NCI-H748 (cell line): ENCODE data around the gene KPNA4.

Experiments
- DNase-seq: peaks from one replicate; lab custom pipeline; 2025; ENCODE audit not compliant: unreplicated experiment; lab: John Stamatoyannopoulos, UW

The KPNA4 gene

GRCh38 chr3:160498202-160498601 lies 67.2 kb downstream of the KPNA4 start:
- no peak for DNase-seq

- DNase-seq: no peak
These were observed 75.2 kb downstream of the KPNA4 start for GRCh38 chr3:160490166-160490565.

DNA sequence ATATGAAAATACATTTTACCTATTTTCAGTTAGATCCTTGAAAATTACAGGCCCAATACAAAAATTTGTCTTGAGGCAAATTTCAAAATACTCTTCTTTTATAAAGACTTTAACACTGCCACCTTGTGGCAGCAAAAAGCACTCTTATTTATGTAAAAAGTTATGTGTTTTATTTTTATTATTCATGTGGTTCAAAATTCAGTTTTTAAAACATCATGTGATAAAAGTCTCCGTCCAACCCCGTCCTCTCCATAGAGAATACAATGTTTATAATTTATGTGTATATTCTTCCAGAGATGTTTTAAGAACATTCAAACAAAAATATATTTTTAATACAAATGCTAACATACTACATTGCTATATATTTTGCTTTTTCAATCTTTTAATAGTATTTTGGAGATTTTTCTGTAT lies 78.9 kb downstream of the KPNA4 start:
- DNase-seq: peak; percentile 57

DNA sequence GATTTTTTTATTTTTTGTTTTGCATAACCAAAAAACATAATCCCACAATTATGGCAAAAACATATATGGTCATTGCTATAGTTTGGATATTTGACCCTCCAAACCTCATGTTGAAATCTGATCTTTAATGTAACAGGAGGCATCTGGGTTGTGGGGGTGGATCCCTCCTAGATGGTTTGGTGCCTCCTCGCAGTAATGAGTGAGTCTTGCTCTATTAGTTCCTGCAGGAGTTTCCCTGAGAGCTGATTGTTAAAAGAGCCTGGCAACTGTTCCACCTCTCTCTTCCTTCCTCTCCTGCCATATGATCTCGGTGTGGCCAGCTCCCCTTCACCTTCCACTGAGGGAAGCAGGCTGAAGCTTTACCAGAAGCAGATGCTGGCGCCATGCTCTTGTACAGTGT lies 82.6 kb downstream of the KPNA4 start:
- DNase-seq: no peak

- DNase-seq: no peak
These were observed 83.5 kb downstream of the KPNA4 start for GRCh38 chr3:160481856-160482255.

- DNase-seq: no peak
These were observed 84.4 kb downstream of the KPNA4 start for GRCh38 chr3:160480931-160481330.

- DNase-seq: no peak
These were observed 86.0 kb downstream of the KPNA4 start for GRCh38 chr3:160479376-160479775.

GRCh38 chr3:160478338-160478737 lies 87.0 kb downstream of the KPNA4 start:
- no peak for DNase-seq

DNA sequence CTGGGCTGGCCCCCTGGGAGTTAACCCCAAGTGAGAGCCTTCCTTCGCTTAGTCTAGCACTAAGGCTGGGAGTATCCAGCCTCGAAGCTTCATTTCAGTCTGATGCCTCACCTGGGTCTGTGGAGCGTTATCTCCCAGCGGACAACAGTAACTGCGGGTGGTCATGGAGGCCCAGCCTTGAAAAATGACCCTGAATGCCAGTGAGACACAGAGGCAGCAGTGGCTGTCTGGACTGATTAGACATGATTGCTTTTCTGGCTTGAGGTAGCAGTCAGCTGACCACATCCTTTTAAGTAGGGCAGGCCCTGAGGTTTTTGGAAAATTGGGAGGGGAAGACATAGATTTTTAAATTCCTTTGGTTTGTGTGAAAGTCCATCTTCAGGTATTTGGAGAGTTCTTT lies 87.6 kb downstream of the KPNA4 start:
- no peak for DNase-seq

GRCh38 chr3:160475884-160476283 lies 89.5 kb downstream of the KPNA4 start:
- DNase-seq: no peak

- no peak for DNase-seq
These were observed 90.2 kb downstream of the KPNA4 start for GRCh38 chr3:160475153-160475552.

DNA sequence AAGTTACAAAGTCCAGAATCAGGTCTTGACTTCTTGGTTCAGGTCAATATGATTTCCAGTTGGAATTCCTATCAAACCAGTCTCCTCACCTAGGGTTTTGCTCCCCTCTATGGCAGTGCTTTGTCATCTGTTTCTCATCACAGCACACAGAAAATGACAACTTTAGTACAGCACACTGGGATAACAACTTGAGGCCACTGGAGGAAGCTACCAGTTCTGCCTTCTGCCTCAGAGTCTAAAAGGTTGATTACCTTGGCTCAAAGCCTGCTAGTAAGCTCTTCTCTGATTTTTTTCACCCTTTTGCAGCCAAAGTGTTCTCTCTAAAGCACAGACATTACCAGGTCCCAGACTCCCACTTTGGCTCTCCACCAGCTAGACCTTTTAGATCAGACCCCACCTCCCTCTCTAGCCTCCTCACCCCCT lies 90.9 kb downstream of the KPNA4 start:
- no peak for DNase-seq

DNA sequence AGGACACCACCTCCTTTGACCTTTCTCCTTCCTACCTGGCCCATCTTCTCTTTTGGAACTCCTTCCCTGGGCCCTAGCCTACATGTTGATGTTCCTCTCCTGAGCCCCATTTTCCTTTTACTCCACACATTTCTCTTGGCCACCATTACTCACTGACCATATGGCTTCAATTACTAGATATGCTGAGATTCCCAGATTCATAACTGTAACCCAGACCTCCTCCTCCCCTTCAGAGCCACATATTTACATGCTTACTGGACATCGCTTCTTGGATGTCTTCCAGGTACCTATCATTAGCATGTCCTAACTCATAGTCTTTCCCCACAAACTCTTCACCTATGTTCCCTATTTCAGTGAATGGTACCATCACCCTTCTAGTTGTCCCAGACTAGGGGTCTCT lies 91.4 kb downstream of the KPNA4 start:
- no peak for DNase-seq

DNA sequence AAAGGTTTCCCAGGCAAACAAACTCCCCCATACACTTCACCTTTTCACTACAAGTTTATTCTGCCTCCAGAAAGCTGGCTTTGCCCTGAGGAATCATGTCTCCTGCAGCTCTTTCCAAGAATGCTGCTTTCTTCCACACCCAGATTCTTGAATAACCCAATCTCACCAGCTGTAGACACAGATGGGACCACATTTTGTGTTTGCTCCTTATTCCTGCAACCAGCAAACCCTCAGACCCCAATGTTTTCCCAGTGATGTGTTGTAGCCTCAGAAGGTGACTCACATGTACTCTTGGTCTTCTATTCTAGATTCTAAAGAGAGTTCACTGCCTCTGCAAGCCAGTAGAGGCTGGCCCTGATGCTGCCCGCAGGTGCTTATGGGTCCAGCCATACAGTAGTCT lies 92.2 kb downstream of the KPNA4 start:
- no peak for DNase-seq

GRCh38 chr3:160472344-160472743 lies 93.0 kb downstream of the KPNA4 start:
- no peak for DNase-seq

DNA sequence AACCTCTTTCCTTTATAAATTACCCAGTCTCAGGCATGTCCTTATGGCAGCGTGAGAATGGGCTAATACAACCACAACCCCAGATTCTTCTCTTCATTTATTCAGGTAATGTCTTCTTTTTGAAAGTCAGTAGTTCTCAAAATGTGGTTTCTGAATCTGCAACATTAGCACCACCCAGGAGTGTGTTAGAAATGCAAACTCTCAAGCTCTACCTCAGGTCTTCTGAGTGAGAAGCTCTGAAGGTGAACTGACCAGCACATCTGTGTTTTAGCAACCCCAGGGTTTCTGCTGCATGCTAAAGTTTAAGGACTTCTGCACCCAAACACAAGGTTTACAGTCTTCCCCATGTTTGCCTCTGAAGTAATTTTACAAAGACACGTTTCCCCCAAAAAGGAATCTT lies 93.5 kb downstream of the KPNA4 start:
- DNase-seq: no peak

DNA sequence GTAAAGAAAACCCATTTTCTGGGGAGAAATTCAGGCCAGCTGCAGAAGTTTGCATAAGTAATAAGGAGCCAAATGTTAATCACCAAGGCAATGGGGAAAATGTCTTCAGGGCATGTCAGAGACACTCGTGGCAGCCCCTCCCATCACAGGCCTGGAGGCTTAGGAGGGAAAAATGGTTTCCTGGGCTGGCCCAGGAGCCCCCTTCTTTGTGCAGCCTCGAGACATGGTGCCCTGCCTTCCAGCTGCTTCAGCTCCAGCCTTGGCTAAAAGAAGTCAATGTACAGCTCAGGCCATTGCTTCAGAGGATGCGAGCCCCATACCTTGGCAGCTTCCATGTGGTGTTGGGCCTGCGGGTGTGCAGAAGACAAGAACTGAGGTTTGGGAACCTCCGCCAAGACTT lies 95.2 kb downstream of the KPNA4 start:
- no peak for DNase-seq

GRCh38 chr3:160464971-160465370 lies 100.4 kb downstream of the KPNA4 start:
- no peak for DNase-seq

DNA sequence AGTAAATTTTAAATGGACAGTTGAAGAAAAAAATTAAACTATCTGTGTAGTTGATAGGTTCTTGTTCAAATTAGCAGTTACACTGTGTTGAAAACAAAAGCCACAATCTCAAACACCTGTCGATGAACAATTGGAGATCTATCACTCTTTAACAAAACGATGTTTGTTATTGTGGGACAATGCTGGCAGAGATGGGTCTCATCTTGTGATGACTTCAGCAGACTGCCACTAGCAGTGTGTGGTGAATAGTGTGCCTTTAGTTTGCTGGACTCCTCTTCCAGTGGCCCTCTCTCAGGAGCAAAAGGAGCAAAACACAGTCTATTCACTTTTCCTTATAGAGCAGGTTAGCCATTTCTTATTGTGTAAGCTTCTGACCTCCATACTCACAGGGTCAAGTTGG lies 101.0 kb downstream of the KPNA4 start:
- no peak for DNase-seq

GRCh38 chr3:160460033-160460432 lies 105.3 kb downstream of the KPNA4 start:
- no peak for DNase-seq

DNA sequence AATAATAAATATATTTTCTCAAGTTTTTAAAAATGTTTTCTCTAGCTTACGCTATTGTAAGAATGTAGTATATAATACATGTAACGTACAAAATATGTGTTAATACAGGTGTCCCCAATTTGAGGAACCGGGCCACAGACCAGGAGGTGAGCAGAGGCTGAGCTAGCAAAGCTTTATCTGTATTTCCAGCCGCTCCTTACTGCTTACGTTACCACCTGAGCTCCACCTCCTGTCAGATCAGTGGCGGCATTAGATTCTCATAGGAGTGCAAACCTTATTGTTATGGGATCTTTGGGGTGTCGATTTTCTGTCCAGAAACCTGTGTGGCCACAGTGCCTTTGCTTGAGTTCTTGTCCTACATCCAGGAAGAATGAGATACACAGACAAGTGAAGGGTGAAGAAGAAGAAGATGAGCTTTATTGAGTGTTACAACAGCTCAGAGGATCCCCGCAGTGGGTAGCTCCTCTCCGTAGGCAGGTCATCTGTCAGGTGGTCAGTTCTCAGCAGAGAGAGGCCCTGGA lies 105.9 kb downstream of the KPNA4 start:
- DNase-seq: no peak

DNA sequence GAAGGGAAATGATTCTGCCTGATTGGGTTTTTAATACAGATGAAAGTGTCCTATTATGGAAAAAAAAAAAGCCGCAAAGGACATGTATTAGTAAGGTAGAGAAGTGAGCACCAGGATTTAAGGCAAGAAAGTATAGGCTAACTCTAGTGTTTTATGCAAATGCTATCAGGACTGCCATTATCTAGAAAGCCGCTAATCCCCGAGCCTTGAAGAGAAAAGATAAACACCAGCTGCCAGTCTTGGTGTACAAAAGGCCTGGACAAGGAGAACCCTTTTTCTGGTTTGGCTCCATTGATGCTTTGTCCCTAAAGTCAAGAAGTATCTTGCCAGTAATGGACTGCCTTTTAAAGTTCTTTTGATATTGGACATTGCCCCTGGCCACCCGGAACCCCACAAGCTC lies 107.2 kb downstream of the KPNA4 start:
- DNase-seq: no peak

DNA sequence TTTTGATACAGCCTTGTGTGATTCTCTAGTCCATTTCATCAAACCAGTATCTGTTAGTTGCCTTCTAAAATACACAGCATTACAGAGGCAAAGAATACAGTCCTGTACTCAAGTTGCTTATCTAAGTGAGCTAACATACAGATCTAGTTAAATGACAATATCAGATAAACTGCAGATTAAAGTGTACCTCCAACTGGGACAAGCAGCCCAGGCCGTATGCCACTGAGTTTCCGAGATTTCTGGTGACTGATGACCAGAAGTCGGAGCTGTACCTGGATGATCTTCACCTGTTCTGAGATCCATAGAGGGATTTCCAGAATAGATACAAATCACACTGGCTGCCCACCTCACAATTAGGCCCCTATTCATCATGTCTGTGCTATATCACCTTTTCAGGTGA lies 109.5 kb downstream of the KPNA4 start:
- no peak for DNase-seq

DNA sequence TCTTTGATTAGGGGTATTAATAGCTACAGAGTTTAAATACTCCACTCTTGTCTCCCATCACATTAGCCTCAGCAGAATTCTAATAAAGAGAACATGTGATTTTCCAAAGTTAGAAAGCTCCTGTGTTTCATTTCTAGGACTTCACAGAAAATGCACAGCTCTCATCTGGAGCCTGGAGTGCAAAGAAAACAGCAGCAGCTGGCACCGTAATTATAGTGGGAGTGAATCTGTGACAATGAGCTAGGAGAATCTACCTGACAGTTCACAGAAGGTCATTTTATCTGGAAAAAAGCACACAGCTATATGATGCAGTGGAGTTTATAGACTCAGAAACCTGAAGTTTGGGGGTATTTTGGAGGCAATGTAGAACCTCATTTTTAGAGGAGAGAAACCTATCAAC lies 110.4 kb downstream of the KPNA4 start:
- DNase-seq: peak; percentile 72
